ENCODE measurements around the gene UBLCP1. TPM values are rescaled to one million over a fixed set of nuclear protein-coding genes. Genes with fewer than 3 reads are reported as not detected.
A peak's percentile ranks its signal among the peaks of the same experiment; 100 is the strongest.

UBLCP1 gene
- polyA plus RNA-seq, 1 donor from 2014 or later = 42.5 TPM

- no peak overlapping the region for H3K4me2 ChIP-seq (ENCODE audit: low read length)
- H3K79me2 ChIP-seq (replicated peaks; ENCODE audit: insufficient read depth, low read length) = no peaks in the 10 kb centered on the region
- no peaks in the 10 kb centered on the region for H3F3A ChIP-seq (ENCODE audit: insufficient read depth, low read length, poor library complexity, severe bottlenecking)
- no peaks in the 10 kb centered on the region for H3K27me3 ChIP-seq (ENCODE audit: insufficient read depth, low read depth, low read length)
- no peaks in the 10 kb centered on the region for H4K20me1 ChIP-seq (ENCODE audit: insufficient read depth)
- H3K9me2 ChIP-seq (ENCODE audit: insufficient read depth, low read length) = no peaks in the 10 kb centered on the region
- H2AFZ ChIP-seq (ENCODE audit: low read depth, low read length) = no peak overlapping the region
- no peak overlapping the region for H3K4me3 ChIP-seq (ENCODE audit: low read length)
- no peak overlapping the region for H3K9ac ChIP-seq (ENCODE audit: low read length)
- no peaks in the 10 kb centered on the region for H3K9me3 ChIP-seq (ENCODE audit: low read length)
- TF ChIP-seq RAD21 (conservative IDR thresholded peaks at IDR 0.05) = peak; percentile 79
- TF ChIP-seq SMC3 (conservative IDR thresholded peaks at IDR 0.05; ENCODE audit: poor library complexity) = peak; percentile 77
- peak; percentile 67 for TF ChIP-seq CTCF (IDR thresholded peaks at IDR 0.05; ENCODE audit: poor library complexity, severe bottlenecking)
- TF ChIP-seq, protein P1, sequence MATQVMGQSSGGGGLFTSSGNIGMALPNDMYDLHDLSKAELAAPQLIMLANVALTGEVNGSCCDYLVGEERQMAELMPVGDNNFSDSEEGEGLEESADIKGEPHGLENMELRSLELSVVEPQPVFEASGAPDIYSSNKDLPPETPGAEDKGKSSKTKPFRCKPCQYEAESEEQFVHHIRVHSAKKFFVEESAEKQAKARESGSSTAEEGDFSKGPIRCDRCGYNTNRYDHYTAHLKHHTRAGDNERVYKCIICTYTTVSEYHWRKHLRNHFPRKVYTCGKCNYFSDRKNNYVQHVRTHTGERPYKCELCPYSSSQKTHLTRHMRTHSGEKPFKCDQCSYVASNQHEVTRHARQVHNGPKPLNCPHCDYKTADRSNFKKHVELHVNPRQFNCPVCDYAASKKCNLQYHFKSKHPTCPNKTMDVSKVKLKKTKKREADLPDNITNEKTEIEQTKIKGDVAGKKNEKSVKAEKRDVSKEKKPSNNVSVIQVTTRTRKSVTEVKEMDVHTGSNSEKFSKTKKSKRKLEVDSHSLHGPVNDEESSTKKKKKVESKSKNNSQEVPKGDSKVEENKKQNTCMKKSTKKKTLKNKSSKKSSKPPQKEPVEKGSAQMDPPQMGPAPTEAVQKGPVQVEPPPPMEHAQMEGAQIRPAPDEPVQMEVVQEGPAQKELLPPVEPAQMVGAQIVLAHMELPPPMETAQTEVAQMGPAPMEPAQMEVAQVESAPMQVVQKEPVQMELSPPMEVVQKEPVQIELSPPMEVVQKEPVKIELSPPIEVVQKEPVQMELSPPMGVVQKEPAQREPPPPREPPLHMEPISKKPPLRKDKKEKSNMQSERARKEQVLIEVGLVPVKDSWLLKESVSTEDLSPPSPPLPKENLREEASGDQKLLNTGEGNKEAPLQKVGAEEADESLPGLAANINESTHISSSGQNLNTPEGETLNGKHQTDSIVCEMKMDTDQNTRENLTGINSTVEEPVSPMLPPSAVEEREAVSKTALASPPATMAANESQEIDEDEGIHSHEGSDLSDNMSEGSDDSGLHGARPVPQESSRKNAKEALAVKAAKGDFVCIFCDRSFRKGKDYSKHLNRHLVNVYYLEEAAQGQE (IDR thresholded peaks at IDR 0.05; ENCODE audit: borderline replicate concordance) = no peak
- H3K36me3 ChIP-seq (ENCODE audit: insufficient read depth, low read length) = peaks cover 7% of the 10 kb centered on the region
- no peak overlapping the region for H3K27ac ChIP-seq (ENCODE audit: low read length)
Observed at GRCh38 chr5:159286420-159287035, 23.4 kb downstream of the UBLCP1 start.

DNA sequence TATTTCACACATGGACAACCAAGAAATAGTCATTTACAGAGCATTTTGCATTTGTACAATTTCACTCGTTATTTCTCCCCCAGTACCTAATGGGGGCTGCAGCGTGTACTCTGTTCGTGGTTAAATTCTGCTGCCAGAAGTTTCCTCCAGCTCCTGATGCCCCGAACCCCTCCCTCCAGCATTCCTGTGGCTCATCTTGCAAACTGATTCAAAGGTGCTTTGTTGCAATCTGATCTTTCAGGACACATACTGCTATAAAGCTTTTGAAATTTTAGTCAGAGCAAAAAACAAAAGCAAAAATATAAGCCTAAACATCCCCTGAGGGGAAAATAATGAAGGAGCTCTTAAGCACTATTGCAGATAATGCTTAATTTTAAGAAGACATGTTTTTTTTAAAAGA lies 27.7 kb downstream of the UBLCP1 start:
- H3K27me3 ChIP-seq (ENCODE audit: insufficient read depth, low read depth, low read length) = no peaks in the 10 kb centered on the region
- no peaks in the 10 kb centered on the region for H3K9me3 ChIP-seq (ENCODE audit: low read length)
- TF ChIP-seq CTCF (IDR thresholded peaks at IDR 0.05; ENCODE audit: poor library complexity, severe bottlenecking) (no peak), SMC3 (conservative IDR thresholded peaks at IDR 0.05; ENCODE audit: poor library complexity) (no peak), POLR2AphosphoS5 (IDR thresholded peaks at IDR 0.05) (no peak), EP300 (conservative IDR thresholded peaks at IDR 0.05; ENCODE audit: poor library complexity, severe bottlenecking) (no peak), MXI1 (conservative IDR thresholded peaks at IDR 0.05; ENCODE audit: poor library complexity, severe bottlenecking) (no peak)
- no peaks in the 10 kb centered on the region for H3K36me3 ChIP-seq (ENCODE audit: insufficient read depth, low read length)
- no peaks in the 10 kb centered on the region for H3K79me2 ChIP-seq (replicated peaks; ENCODE audit: insufficient read depth, low read length)
- no peaks in the 10 kb centered on the region for H3K9me2 ChIP-seq (ENCODE audit: insufficient read depth, low read length)
- no peak overlapping the region for H3K27ac ChIP-seq (ENCODE audit: low read length)
- no peak overlapping the region for H3K4me3 ChIP-seq (ENCODE audit: low read length)
- H3F3A ChIP-seq (ENCODE audit: insufficient read depth, low read length, poor library complexity, severe bottlenecking) = no peaks in the 10 kb centered on the region
- no peak overlapping the region for H3K9ac ChIP-seq (ENCODE audit: low read length)
- no peak overlapping the region for H2AFZ ChIP-seq (ENCODE audit: low read depth, low read length)
- no peak overlapping the region for H3K4me2 ChIP-seq (ENCODE audit: low read length)
- H4K20me1 ChIP-seq (ENCODE audit: insufficient read depth) = no peaks in the 10 kb centered on the region
